ENCODE measurements around the gene AIG1. TPM values are rescaled to one million over a fixed set of nuclear protein-coding genes. Genes with fewer than 3 reads are reported as not detected.

Gene AIG1
- total RNA-seq, 1 donor from 2014 or later, result 2.6 TPM

GRCh38 chr6:143146186-143146851, 85.6 kb downstream of the AIG1 start:
- Mint-ChIP-seq H3K27me3 (ENCODE audit: insufficient read depth) (no peaks in the 10 kb centered on the region), H3K27ac (no peak overlapping the region), H3K4me3 (no peak overlapping the region), H3K9me3 (peaks cover 20% of the 10 kb centered on the region), H3K36me3 (ENCODE audit: low read depth) (no peaks in the 10 kb centered on the region), H3K4me1 (ENCODE audit: low read depth) (peaks cover 13% of the 10 kb centered on the region)
- no peak for DNase-seq (ENCODE audit: low spot score)
- intact Hi-C loops (cut with micrococcal nuclease), result no loop called here

GRCh38 chr6:143149771-143150170, 89.1 kb downstream of the AIG1 start:
- DNase-seq (ENCODE audit: low spot score), result no peak
- Mint-ChIP-seq H3K4me1 (ENCODE audit: low read depth) (peaks cover 13% of the 10 kb centered on the region), H3K4me3 (no peak overlapping the region), H3K36me3 (ENCODE audit: low read depth) (no peaks in the 10 kb centered on the region), H3K9me3 (peaks cover 17% of the 10 kb centered on the region), H3K27ac (no peak overlapping the region), H3K27me3 (ENCODE audit: insufficient read depth) (no peaks in the 10 kb centered on the region)
- intact Hi-C loops (cut with micrococcal nuclease), result no loop called here

GRCh38 chr6:143150281-143150680, 89.6 kb downstream of the AIG1 start:
- Mint-ChIP-seq H3K27ac (no peak overlapping the region), H3K4me3 (no peak overlapping the region), H3K36me3 (ENCODE audit: low read depth) (no peaks in the 10 kb centered on the region), H3K27me3 (ENCODE audit: insufficient read depth) (no peaks in the 10 kb centered on the region), H3K4me1 (ENCODE audit: low read depth) (peaks cover 13% of the 10 kb centered on the region), H3K9me3 (peaks cover 15% of the 10 kb centered on the region)
- intact Hi-C loops (cut with micrococcal nuclease), result no loop called here
- no peak for DNase-seq (ENCODE audit: low spot score)

GRCh38 chr6:143151381-143151780, 90.7 kb downstream of the AIG1 start:
- H3K27ac Mint-ChIP-seq, result no peak overlapping the region
- no peak overlapping the region for H3K4me3 Mint-ChIP-seq
- no peaks in the 10 kb centered on the region for H3K36me3 Mint-ChIP-seq (ENCODE audit: low read depth)
- intact Hi-C loops (cut with micrococcal nuclease), result no loop called here
- H3K27me3 Mint-ChIP-seq (ENCODE audit: insufficient read depth), result no peaks in the 10 kb centered on the region
- H3K9me3 Mint-ChIP-seq, result peaks cover 13% of the 10 kb centered on the region
- peaks cover 6% of the 10 kb centered on the region for H3K4me1 Mint-ChIP-seq (ENCODE audit: low read depth)
- no peak for DNase-seq (ENCODE audit: low spot score)

GRCh38 chr6:143155681-143156080, 95.0 kb downstream of the AIG1 start:
- Mint-ChIP-seq H3K27me3 (ENCODE audit: insufficient read depth) (peaks cover 2% of the 10 kb centered on the region), H3K9me3 (no peaks in the 10 kb centered on the region), H3K4me1 (ENCODE audit: low read depth) (no peaks in the 10 kb centered on the region), H3K27ac (no peak overlapping the region), H3K4me3 (no peak overlapping the region), H3K36me3 (ENCODE audit: low read depth) (no peaks in the 10 kb centered on the region)
- intact Hi-C loops (cut with micrococcal nuclease), result no loop called here
- DNase-seq (ENCODE audit: low spot score), result no peak

GRCh38 chr6:143157131-143157530, 96.4 kb downstream of the AIG1 start:
- Mint-ChIP-seq H3K36me3 (ENCODE audit: low read depth) (no peaks in the 10 kb centered on the region), H3K27me3 (ENCODE audit: insufficient read depth) (peaks cover 2% of the 10 kb centered on the region), H3K4me3 (no peak overlapping the region), H3K9me3 (no peaks in the 10 kb centered on the region), H3K4me1 (ENCODE audit: low read depth) (no peaks in the 10 kb centered on the region), H3K27ac (no peak overlapping the region)
- no peak for DNase-seq (ENCODE audit: low spot score)
- intact Hi-C loops (cut with micrococcal nuclease), result no loop called here

- no peaks in the 10 kb centered on the region for H3K4me1 Mint-ChIP-seq (ENCODE audit: low read depth)
- H3K27ac Mint-ChIP-seq, result no peak overlapping the region
- no peaks in the 10 kb centered on the region for H3K36me3 Mint-ChIP-seq (ENCODE audit: low read depth)
- DNase-seq (ENCODE audit: low spot score), result no peak
- H3K9me3 Mint-ChIP-seq, result no peaks in the 10 kb centered on the region
- no peak overlapping the region for H3K4me3 Mint-ChIP-seq
- H3K27me3 Mint-ChIP-seq (ENCODE audit: insufficient read depth), result peaks cover 2% of the 10 kb centered on the region
- intact Hi-C loops (cut with micrococcal nuclease), result no loop called here
Measured at GRCh38 chr6:143158113-143158581, 97.5 kb downstream of the AIG1 start.

- no peak overlapping the region for H3K4me3 Mint-ChIP-seq
Measured at GRCh38 chr6:143159001-143159400, 98.3 kb downstream of the AIG1 start.

GRCh38 chr6:143160015-143160414, 99.3 kb downstream of the AIG1 start:
- Mint-ChIP-seq H3K4me1 (ENCODE audit: low read depth) (no peaks in the 10 kb centered on the region), H3K27ac (no peak overlapping the region), H3K36me3 (ENCODE audit: low read depth) (no peaks in the 10 kb centered on the region), H3K27me3 (ENCODE audit: insufficient read depth) (peaks cover 2% of the 10 kb centered on the region), H3K9me3 (no peaks in the 10 kb centered on the region), H3K4me3 (no peak overlapping the region)
- intact Hi-C loops (cut with micrococcal nuclease), result no loop called here
- DNase-seq (ENCODE audit: low spot score), result no peak

More at GRCh38 chr6:143159001-143159400, 98.3 kb downstream of the AIG1 start:
- Mint-ChIP-seq H3K27me3 (ENCODE audit: insufficient read depth) (peaks cover 2% of the 10 kb centered on the region), H3K27ac (no peak overlapping the region), H3K9me3 (no peaks in the 10 kb centered on the region), H3K4me1 (ENCODE audit: low read depth) (no peaks in the 10 kb centered on the region), H3K36me3 (ENCODE audit: low read depth) (no peaks in the 10 kb centered on the region)
- DNase-seq (ENCODE audit: low spot score), result no peak
- intact Hi-C loops (cut with micrococcal nuclease), result no loop called here

GRCh38 chr6:143160439-143161220, 99.9 kb downstream of the AIG1 start:
- Mint-ChIP-seq H3K27me3 (ENCODE audit: insufficient read depth) (peaks cover 2% of the 10 kb centered on the region), H3K9me3 (no peaks in the 10 kb centered on the region), H3K4me1 (ENCODE audit: low read depth) (no peaks in the 10 kb centered on the region), H3K4me3 (no peak overlapping the region), H3K36me3 (ENCODE audit: low read depth) (no peaks in the 10 kb centered on the region), H3K27ac (no peak overlapping the region)
- intact Hi-C loops (cut with micrococcal nuclease), result no loop called here
- DNase-seq (ENCODE audit: low spot score), result no peak

GRCh38 chr6:143163621-143164020, 102.9 kb downstream of the AIG1 start:
- Mint-ChIP-seq H3K9me3 (no peaks in the 10 kb centered on the region), H3K27me3 (ENCODE audit: insufficient read depth) (peaks cover 2% of the 10 kb centered on the region), H3K4me1 (ENCODE audit: low read depth) (no peaks in the 10 kb centered on the region), H3K4me3 (no peak overlapping the region), H3K36me3 (ENCODE audit: low read depth) (no peaks in the 10 kb centered on the region), H3K27ac (no peak overlapping the region)
- intact Hi-C loops (cut with micrococcal nuclease), result no loop called here
- DNase-seq (ENCODE audit: low spot score), result no peak

- H3K4me1 Mint-ChIP-seq (ENCODE audit: low read depth), result no peaks in the 10 kb centered on the region
- no peaks in the 10 kb centered on the region for H3K9me3 Mint-ChIP-seq
- no peaks in the 10 kb centered on the region for H3K36me3 Mint-ChIP-seq (ENCODE audit: low read depth)
- peaks cover 2% of the 10 kb centered on the region for H3K27me3 Mint-ChIP-seq (ENCODE audit: insufficient read depth)
- H3K27ac Mint-ChIP-seq, result no peak overlapping the region
- intact Hi-C loops (cut with micrococcal nuclease), result loop anchor here (5.0 kb wide), 1 partner anchor 738 kb away; no protein-coding TSS in a partner anchor
- H3K4me3 Mint-ChIP-seq, result no peak overlapping the region
- no peak for DNase-seq (ENCODE audit: low spot score)
Measured at GRCh38 chr6:143164565-143165105, 103.9 kb downstream of the AIG1 start.

- Mint-ChIP-seq H3K36me3 (ENCODE audit: low read depth) (no peaks in the 10 kb centered on the region), H3K9me3 (no peaks in the 10 kb centered on the region), H3K27ac (no peak overlapping the region), H3K27me3 (ENCODE audit: insufficient read depth) (no peaks in the 10 kb centered on the region), H3K4me3 (no peak overlapping the region), H3K4me1 (ENCODE audit: low read depth) (no peaks in the 10 kb centered on the region)
- DNase-seq (ENCODE audit: low spot score), result no peak
- intact Hi-C loops (cut with micrococcal nuclease), result loop anchor here (5.0 kb wide), 1 partner anchor 737 kb away; no protein-coding TSS in a partner anchor
Measured at GRCh38 chr6:143165315-143165855, 104.7 kb downstream of the AIG1 start.
